ENCODE results near the gene EMILIN2.

EMILIN2 gene

GRCh38 chr18:2959341-2959740 is 112.5 kb downstream of the EMILIN2 start:
- no peak for DNase-seq

GRCh38 chr18:2960983-2961696 is 114.3 kb downstream of the EMILIN2 start:
- no peak for DNase-seq

GRCh38 chr18:2961821-2962220 is 115.0 kb downstream of the EMILIN2 start:
- peak; percentile 67 for DNase-seq

- peak; percentile 45 to 55 for DNase-seq
Measured at GRCh38 chr18:2963048-2963447, 116.2 kb downstream of the EMILIN2 start.

- DNase-seq = peak in 1 of 2 experiments; percentile 41
Measured at GRCh38 chr18:2964361-2965010, 117.7 kb downstream of the EMILIN2 start.

Measured in activated T-cell treated with anti-CD3 and anti-CD28 coated beads, Interleukin-2, amount 50 U/mL, for 48 hours (primary cell).